PFSK-1 (cell line): ENCODE measurements around the gene XRCC3.

Experiments
- FOXP2 ChIP-seq: optimal IDR thresholded peaks from 2 replicates; pipeline ENCODE3; 2011; ENCODE audit warnings: borderline replicate concordance, control low read depth, inconsistent platforms; ENCODE audit not compliant: insufficient read depth; ENCODE audit errors: extremely low read length, extremely low read depth
- POLR2AphosphoS5 ChIP-seq: IDR thresholded peaks from 2 replicates; pipeline ENCODE4 v1.6.1; 2012; ENCODE audit warnings: low read depth, mild to moderate bottlenecking, control low read depth, low read length, moderate library complexity
- REST ChIP-seq, 2 experiments: IDR thresholded peaks; 2 replicates each; pipeline versions ENCODE4 v1.6.1 to v1.8.0; 2011 to 2012; ENCODE audit warnings: low read depth in 2 of 2, low read length in 2 of 2, control low read depth in 1 of 2, inconsistent platforms in 1 of 2, mild to moderate bottlenecking in 1 of 2, moderate library complexity in 1 of 2; ENCODE audit not compliant: insufficient read depth in 1 of 2
- SIN3A ChIP-seq: IDR thresholded peaks from 2 replicates; pipeline ENCODE4 v1.6.1; 2012; ENCODE audit warnings: mild to moderate bottlenecking, low read length, moderate library complexity, borderline replicate concordance; ENCODE audit not compliant: insufficient read depth
- TAF1 ChIP-seq: IDR thresholded peaks from 2 replicates; pipeline ENCODE4 v1.6.1; 2012; ENCODE audit warnings: low read length, control low read depth, borderline replicate concordance; ENCODE audit not compliant: insufficient read depth

The XRCC3 gene

GRCh38 chr14:103736546-103737431 is 21.5 kb upstream of the XRCC3 start:
- TF ChIP-seq FOXP2 (no peak), POLR2AphosphoS5 (no peak), SIN3A (no peak), TAF1 (no peak), REST (IDR thresholded peaks at IDR 0.05; ENCODE audit: insufficient read depth in 1 of 2, low read depth in 2 of 2, low read length in 2 of 2) (no peak)

- TF ChIP-seq FOXP2 (no peak), SIN3A (no peak), TAF1 (no peak), REST (IDR thresholded peaks at IDR 0.05; ENCODE audit: insufficient read depth in 1 of 2, low read depth in 2 of 2, low read length in 2 of 2) (no peak), POLR2AphosphoS5 (no peak)
Measured at GRCh38 chr14:103735815-103736545, 20.7 kb upstream of the XRCC3 start.

GRCh38 chr14:103735439-103735814 is 20.2 kb upstream of the XRCC3 start:
- no peak for TF ChIP-seq FOXP2

- no peak for TF ChIP-seq REST (IDR thresholded peaks at IDR 0.05; ENCODE audit: insufficient read depth in 1 of 2, low read depth in 2 of 2, low read length in 2 of 2)
- no peak for TF ChIP-seq TAF1
- no peak for TF ChIP-seq FOXP2
- no peak for TF ChIP-seq SIN3A
- no peak for TF ChIP-seq POLR2AphosphoS5
Measured at GRCh38 chr14:103735022-103735421, 19.8 kb upstream of the XRCC3 start.

GRCh38 chr14:103734081-103734888 is 19.0 kb upstream of the XRCC3 start:
- TF ChIP-seq TAF1 (no peak), POLR2AphosphoS5 (no peak), REST (IDR thresholded peaks at IDR 0.05; ENCODE audit: insufficient read depth in 1 of 2, low read depth in 2 of 2, low read length in 2 of 2) (no peak), SIN3A (no peak), FOXP2 (no peak)
